Suprapubic skin (tissue), 3 donors: ENCODE data around the gene CASP3.

Experiments
- EP300 ChIP-seq: sonication (generic); formaldehyde crosslinking; IDR thresholded peaks from one replicate; pipeline ENCODE4 v1.6.1; 2017; ENCODE audit warnings: antibody characterized with exemption
- POLR2A ChIP-seq, 2 donors: fragments of 450-650 bp; IDR thresholded peaks; one replicate each; pipeline ENCODE4 v1.6.1; 2017; ENCODE audit warnings: antibody characterized with exemption in 2 of 2, mild to moderate bottlenecking in 2 of 2, moderate library complexity in 2 of 2
- TF ChIP-seq, protein P1 (sequence below), 2 donors: fragments of 200-600 bp in 1 of 2; fragments of 450-650 bp in 1 of 2; sonication (generic) in 1 of 2; IDR thresholded peaks; one replicate each; pipeline ENCODE4 v1.5.1; 2016 to 2019; ENCODE audit warnings: antibody characterized with exemption in 2 of 2, mild to moderate bottlenecking in 1 of 2, moderate library complexity in 1 of 2

DNA sequence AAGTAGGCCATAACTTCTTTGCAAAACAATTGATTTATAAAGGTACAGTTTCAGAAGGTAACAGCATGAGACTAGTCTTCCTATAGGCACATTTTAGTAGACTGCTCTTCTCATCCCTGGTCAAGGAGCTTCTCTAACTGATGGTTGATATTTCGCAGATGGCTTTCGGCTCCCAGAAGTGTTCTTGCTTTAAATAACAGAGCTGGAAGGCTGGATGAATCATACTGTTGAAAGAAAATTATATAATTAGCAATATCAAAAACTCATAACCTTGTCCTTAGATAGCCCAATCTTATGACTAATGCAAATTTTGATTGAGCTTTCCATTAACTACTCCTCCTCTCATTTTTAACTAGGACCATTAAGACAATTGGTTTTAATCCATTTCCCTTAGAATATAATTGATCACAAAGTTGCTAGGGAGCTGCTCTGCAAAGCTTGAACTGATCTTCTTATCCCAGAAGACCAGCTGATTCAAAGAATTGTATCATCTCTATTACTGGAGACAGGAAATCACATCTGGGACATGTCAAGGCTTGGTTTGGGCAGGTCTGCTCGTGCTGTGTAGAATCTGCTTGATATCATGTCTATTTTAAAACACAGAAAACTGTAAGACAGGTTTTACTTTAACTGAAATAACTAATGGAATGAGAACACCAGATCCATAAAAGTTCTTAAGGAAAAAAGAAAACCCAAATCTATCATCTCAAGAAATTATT is 46.1 kb upstream of the CASP3 start:
- TF ChIP-seq, protein P1, sequence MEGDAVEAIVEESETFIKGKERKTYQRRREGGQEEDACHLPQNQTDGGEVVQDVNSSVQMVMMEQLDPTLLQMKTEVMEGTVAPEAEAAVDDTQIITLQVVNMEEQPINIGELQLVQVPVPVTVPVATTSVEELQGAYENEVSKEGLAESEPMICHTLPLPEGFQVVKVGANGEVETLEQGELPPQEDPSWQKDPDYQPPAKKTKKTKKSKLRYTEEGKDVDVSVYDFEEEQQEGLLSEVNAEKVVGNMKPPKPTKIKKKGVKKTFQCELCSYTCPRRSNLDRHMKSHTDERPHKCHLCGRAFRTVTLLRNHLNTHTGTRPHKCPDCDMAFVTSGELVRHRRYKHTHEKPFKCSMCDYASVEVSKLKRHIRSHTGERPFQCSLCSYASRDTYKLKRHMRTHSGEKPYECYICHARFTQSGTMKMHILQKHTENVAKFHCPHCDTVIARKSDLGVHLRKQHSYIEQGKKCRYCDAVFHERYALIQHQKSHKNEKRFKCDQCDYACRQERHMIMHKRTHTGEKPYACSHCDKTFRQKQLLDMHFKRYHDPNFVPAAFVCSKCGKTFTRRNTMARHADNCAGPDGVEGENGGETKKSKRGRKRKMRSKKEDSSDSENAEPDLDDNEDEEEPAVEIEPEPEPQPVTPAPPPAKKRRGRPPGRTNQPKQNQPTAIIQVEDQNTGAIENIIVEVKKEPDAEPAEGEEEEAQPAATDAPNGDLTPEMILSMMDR (IDR thresholded peaks at IDR 0.05) = no peak
- TF ChIP-seq EP300 = no peak
- no peak for TF ChIP-seq POLR2A (IDR thresholded peaks at IDR 0.05)
